Activated T-cell treated with anti-CD3 and anti-CD28 coated beads, Interleukin-2, amount 50 U/mL, for 72 hours (primary cell): ENCODE results near the gene TRIM26. TPM values are rescaled to one million over a fixed set of nuclear protein-coding genes. Genes with fewer than 3 reads are reported as not detected.
"Not testable (repeated sequence)": the region's sequence is repeated elsewhere in the genome, so short reads cannot be mapped to it uniquely, and the experiment has no call there.

Experiments used
- ATAC-seq, 2 donors: fragments of 150-1000 bp; cut with Tn5 transposase; replicated peaks in 1 of 2; 2 replicates each; pipeline ENCODE4 v1.10.0; 2021; ENCODE audit warnings: moderate library complexity in 2 of 2, mild to moderate bottlenecking in 1 of 2
- DNase-seq, 2 donors: peaks; one replicate each; pipeline ENCODE4 v3.0.0; 2021 to 2022; ENCODE audit warnings: mixed read lengths in 1 of 2
- H3K27ac Mint-ChIP-seq: one replicate; pipeline ENCODE4 v1.8.0; 2022; ENCODE audit warnings: mild to moderate bottlenecking, moderate library complexity, mixed read lengths
- H3K27me3 Mint-ChIP-seq: one replicate; pipeline ENCODE4 v1.8.0; 2022; ENCODE audit warnings: low read depth, mixed read lengths
- H3K36me3 Mint-ChIP-seq, 2 donors: one replicate each; pipeline ENCODE4 v1.8.0; 2022; ENCODE audit warnings: mixed read lengths in 2 of 2, mild to moderate bottlenecking in 1 of 2; ENCODE audit not compliant: insufficient read depth in 2 of 2
- H3K4me1 Mint-ChIP-seq: one replicate; pipeline ENCODE4 v1.8.0; 2022; ENCODE audit warnings: low read depth, mixed read lengths
- H3K4me3 Mint-ChIP-seq, 2 donors: one replicate each; pipeline ENCODE4 v1.8.0; 2022; ENCODE audit warnings: mild to moderate bottlenecking in 2 of 2, mixed read lengths in 2 of 2, moderate library complexity in 2 of 2
- H3K9me3 Mint-ChIP-seq, 2 donors: one replicate each; pipeline ENCODE4 v1.8.0; 2022; ENCODE audit warnings: mixed read lengths in 2 of 2
- total RNA-seq, 2 donors: library from RNA; stranded (reverse); gene quantifications; one replicate each; pipeline ENCODE4 v1.2.3, GENCODE V29; 2022

Gene TRIM26
- total RNA-seq, 2 donors from 2014 or later: 89.0 to 92.7 TPM

GRCh38 chr6:30152910-30153610 is 60.1 kb downstream of the TRIM26 start:
- H3K4me3 Mint-ChIP-seq: no peak overlapping the region
- no peaks in the 10 kb centered on the region for H3K36me3 Mint-ChIP-seq
- DNase-seq (no peak), ATAC-seq (no peak)
- no peaks in the 10 kb centered on the region for H3K9me3 Mint-ChIP-seq
- H3K4me1 Mint-ChIP-seq: peaks cover 10% of the 10 kb centered on the region
- peaks cover 33% of the 10 kb centered on the region for H3K27me3 Mint-ChIP-seq
- H3K27ac Mint-ChIP-seq: no peak overlapping the region

GRCh38 chr6:30152016-30152673 is 61.1 kb downstream of the TRIM26 start:
- no peak overlapping the region for H3K4me3 Mint-ChIP-seq
- H3K27me3 Mint-ChIP-seq: peaks cover 39% of the 10 kb centered on the region
- H3K9me3 Mint-ChIP-seq: no peaks in the 10 kb centered on the region
- H3K4me1 Mint-ChIP-seq: peaks cover 8% of the 10 kb centered on the region
- no peak for DNase-seq
- no peaks in the 10 kb centered on the region for H3K36me3 Mint-ChIP-seq
- H3K27ac Mint-ChIP-seq: no peak overlapping the region
- no peak for ATAC-seq

GRCh38 chr6:30151580-30151979 is 61.6 kb downstream of the TRIM26 start:
- no peaks in the 10 kb centered on the region for H3K36me3 Mint-ChIP-seq
- peaks cover 8% of the 10 kb centered on the region for H3K4me1 Mint-ChIP-seq
- peaks cover 39% of the 10 kb centered on the region for H3K27me3 Mint-ChIP-seq
- H3K4me3 Mint-ChIP-seq: no peak overlapping the region
- DNase-seq: no peak
- no peak for ATAC-seq
- no peak overlapping the region for H3K27ac Mint-ChIP-seq
- H3K9me3 Mint-ChIP-seq: no peaks in the 10 kb centered on the region

- Mint-ChIP-seq H3K27ac (no peak overlapping the region), H3K36me3 (no peaks in the 10 kb centered on the region), H3K4me3 (no peak overlapping the region), H3K27me3 (peaks cover 34% of the 10 kb centered on the region), H3K9me3 (no peaks in the 10 kb centered on the region), H3K4me1 (peaks cover 4% of the 10 kb centered on the region)
- ATAC-seq: no peak
- DNase-seq: no peak
Observed at GRCh38 chr6:30150671-30151395, 62.4 kb downstream of the TRIM26 start.

GRCh38 chr6:30149858-30150550 is 63.2 kb downstream of the TRIM26 start:
- no peaks in the 10 kb centered on the region for H3K36me3 Mint-ChIP-seq
- no peaks in the 10 kb centered on the region for H3K9me3 Mint-ChIP-seq
- no peak for DNase-seq
- peaks cover 4% of the 10 kb centered on the region for H3K4me1 Mint-ChIP-seq
- H3K27me3 Mint-ChIP-seq: peaks cover 32% of the 10 kb centered on the region
- no peak overlapping the region for H3K27ac Mint-ChIP-seq
- H3K4me3 Mint-ChIP-seq: no peak overlapping the region
- ATAC-seq: no peak

GRCh38 chr6:30149234-30149633 is 64.0 kb downstream of the TRIM26 start:
- Mint-ChIP-seq H3K27ac (no peak overlapping the region), H3K27me3 (peaks cover 34% of the 10 kb centered on the region), H3K4me3 (no peak overlapping the region), H3K4me1 (peaks cover 4% of the 10 kb centered on the region), H3K36me3 (no peaks in the 10 kb centered on the region), H3K9me3 (no peaks in the 10 kb centered on the region)
- no peak for DNase-seq
- ATAC-seq: no peak

GRCh38 chr6:30147096-30147495 is 66.1 kb downstream of the TRIM26 start:
- no peak overlapping the region for H3K4me3 Mint-ChIP-seq
- H3K36me3 Mint-ChIP-seq: no peaks in the 10 kb centered on the region
- H3K27ac Mint-ChIP-seq: no peak overlapping the region
- DNase-seq (no peak), ATAC-seq (peak; percentile 33 to 41)
- H3K9me3 Mint-ChIP-seq: no peaks in the 10 kb centered on the region
- H3K4me1 Mint-ChIP-seq: peaks cover 4% of the 10 kb centered on the region
- peaks cover 50% of the 10 kb centered on the region for H3K27me3 Mint-ChIP-seq

GRCh38 chr6:30145818-30146217 is 67.4 kb downstream of the TRIM26 start:
- Mint-ChIP-seq H3K4me3 (no peak overlapping the region), H3K27ac (no peak overlapping the region), H3K36me3 (no peaks in the 10 kb centered on the region), H3K9me3 (no peaks in the 10 kb centered on the region), H3K4me1 (no peaks in the 10 kb centered on the region), H3K27me3 (peaks cover 61% of the 10 kb centered on the region)
- DNase-seq: no peak
- ATAC-seq: no peak

GRCh38 chr6:30144811-30145210 is 68.4 kb downstream of the TRIM26 start:
- Mint-ChIP-seq H3K4me1 (no peaks in the 10 kb centered on the region), H3K36me3 (no peaks in the 10 kb centered on the region), H3K4me3 (no peak overlapping the region), H3K9me3 (no peaks in the 10 kb centered on the region), H3K27ac (no peak overlapping the region), H3K27me3 (peaks cover 61% of the 10 kb centered on the region)
- ATAC-seq (no peak), DNase-seq (no peak)

- no peaks in the 10 kb centered on the region for H3K9me3 Mint-ChIP-seq
- DNase-seq (no peak), ATAC-seq (no peak)
- no peaks in the 10 kb centered on the region for H3K36me3 Mint-ChIP-seq
- peaks cover 67% of the 10 kb centered on the region for H3K27me3 Mint-ChIP-seq
- H3K27ac Mint-ChIP-seq: no peak overlapping the region
- no peaks in the 10 kb centered on the region for H3K4me1 Mint-ChIP-seq
- H3K4me3 Mint-ChIP-seq: no peak overlapping the region
Observed at GRCh38 chr6:30143780-30144179, 69.4 kb downstream of the TRIM26 start.

GRCh38 chr6:30142665-30143064 is 70.5 kb downstream of the TRIM26 start:
- ATAC-seq: no peak
- no peak overlapping the region for H3K27ac Mint-ChIP-seq
- H3K4me3 Mint-ChIP-seq: no peak overlapping the region
- H3K4me1 Mint-ChIP-seq: no peaks in the 10 kb centered on the region
- no peak for DNase-seq
- peaks cover 70% of the 10 kb centered on the region for H3K27me3 Mint-ChIP-seq
- no peaks in the 10 kb centered on the region for H3K9me3 Mint-ChIP-seq
- no peaks in the 10 kb centered on the region for H3K36me3 Mint-ChIP-seq

GRCh38 chr6:30140240-30140639 is 73.0 kb downstream of the TRIM26 start:
- H3K9me3 Mint-ChIP-seq, H3K27ac Mint-ChIP-seq, H3K36me3 Mint-ChIP-seq, H3K4me3 Mint-ChIP-seq, H3K4me1 Mint-ChIP-seq, ATAC-seq, DNase-seq: not testable (repeated sequence)
- H3K27me3 Mint-ChIP-seq: peaks cover 67% of the 10 kb centered on the region
